Measurements from ENCODE around the gene SPAG5.

The SPAG5 gene

DNA sequence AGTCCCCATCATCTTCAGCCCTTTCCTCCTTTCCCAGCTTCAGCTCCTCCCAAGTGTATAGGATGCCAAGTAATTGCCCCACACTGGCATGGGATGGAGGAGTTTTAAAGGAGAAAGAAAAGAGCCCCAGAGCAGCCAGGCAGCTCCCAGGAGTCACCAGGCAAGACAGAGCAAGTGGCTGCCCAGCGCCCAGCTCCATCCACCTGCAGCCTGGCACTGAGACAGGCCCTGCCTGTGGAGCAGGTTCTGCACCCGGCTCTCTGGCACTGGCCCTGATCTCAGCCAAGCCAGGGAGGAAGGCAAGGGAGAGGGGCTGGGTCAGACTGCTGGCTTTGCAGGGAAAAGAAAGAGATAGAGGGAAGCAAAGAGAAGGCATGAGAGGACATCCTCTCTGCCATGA lies 71.0 kb downstream of the SPAG5 start:
- H3K36me3 ChIP-seq (ENCODE audit: control insufficient read depth in 1 of 2, insufficient read depth in 2 of 2, low read length in 2 of 2), result no peaks in the 10 kb centered on the region
- no peaks in the 10 kb centered on the region for H3K27me3 ChIP-seq (ENCODE audit: low read depth, low read length)
- no peaks in the 10 kb centered on the region for H3K9me3 ChIP-seq (ENCODE audit: control insufficient read depth in 1 of 2, low read length in 2 of 2)
- H3K4me1 ChIP-seq (ENCODE audit: control insufficient read depth in 1 of 2, insufficient read depth in 2 of 2, low read length in 2 of 2), result peaks cover 0 to 6% of the 10 kb centered on the region in 2 donors
- H3K27ac ChIP-seq (ENCODE audit: low read length), result no peak overlapping the region
- H3K4me3 ChIP-seq (ENCODE audit: low read depth in 1 of 2, low read length in 2 of 2), result no peak overlapping the region

Measured in muscle layer of duodenum (tissue), 2 donors.